ENCODE measurements around the gene SKIC2.
"Not testable (repeated sequence)": the region's sequence is repeated elsewhere in the genome, so short reads cannot be mapped to it uniquely, and the experiment has no call there.

The SKIC2 gene

DNA sequence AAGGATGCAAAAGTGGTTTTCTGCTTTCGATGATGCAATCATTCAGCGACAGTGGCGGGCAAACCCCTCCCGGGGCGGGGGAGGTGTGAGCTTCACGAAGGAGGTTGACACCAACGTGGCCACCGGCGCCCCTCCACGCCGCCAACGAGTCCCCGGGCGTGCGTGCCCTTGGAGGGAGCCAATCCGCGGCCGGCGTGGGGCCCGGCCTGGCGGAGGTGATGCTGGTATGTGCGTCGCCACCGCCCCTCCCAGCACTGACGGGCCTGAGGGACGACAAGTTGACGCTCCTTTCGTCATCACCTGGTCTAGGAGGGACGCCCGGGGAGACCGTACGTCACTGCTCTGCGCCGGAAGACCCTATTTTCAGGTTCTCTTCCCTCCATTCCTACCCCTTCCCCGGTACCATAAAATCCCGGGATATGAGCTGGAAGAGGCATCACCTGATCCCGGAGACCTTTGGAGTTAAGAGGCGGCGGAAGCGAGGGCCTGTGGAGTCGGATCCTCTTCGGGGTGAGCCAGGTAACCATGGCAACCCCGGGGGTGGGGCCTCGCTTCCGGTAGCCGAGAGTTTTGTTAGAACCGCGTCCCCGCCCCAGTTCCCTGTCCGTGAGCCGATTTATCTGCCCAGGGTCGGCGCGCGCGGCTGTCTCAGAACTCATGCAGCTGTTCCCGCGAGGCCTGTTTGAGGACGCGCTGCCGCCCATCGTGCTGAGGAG, 13.2 kb downstream of the SKIC2 start, which contains the start of gene DXO:
Gene DXO (minus strand): TSS at position 146 of the 716 bp plus-strand sequence. CDS start 463 bp downstream, outside the sequence.
- Histone ChIP-seq H3K56ac (ENCODE audit: low read length) (peak within 1 kb of the TSS; percentile 73), H3K4me2 (ENCODE audit: low read length) (peak within 1 kb of the TSS; percentile 88), H3K4ac (ENCODE audit: low read depth, low read length) (no peak within 1 kb of the TSS), H2BK120ac (ENCODE audit: low read depth, low read length) (no peak within 1 kb of the TSS), H4K5ac (ENCODE audit: low read length) (peak within 1 kb of the TSS; percentile 73), H3K27me3 (ENCODE audit: insufficient read depth, low read length, poor library complexity) (no peaks in the 10 kb centered on the region), H3K18ac (ENCODE audit: low read length) (no peak within 1 kb of the TSS), H3K9ac (ENCODE audit: low read length) (peak within 1 kb of the TSS; percentile 81), H4K8ac (ENCODE audit: low read depth, low read length) (no peak within 1 kb of the TSS), H3K27ac (ENCODE audit: low read depth, low read length) (peak within 1 kb of the TSS; percentile 72), H3K4me3 (ENCODE audit: low read length) (peak within 1 kb of the TSS; percentile 36), H2BK15ac (replicated peaks; ENCODE audit: low read depth) (no peak within 1 kb of the TSS), H3K23ac (ENCODE audit: low read length) (no peak within 1 kb of the TSS), H3K36me3 (ENCODE audit: control insufficient read depth, insufficient read depth, low read length) (peaks cover 7% of the 10 kb centered on the region), H3K79me2 (ENCODE audit: control insufficient read depth, insufficient read depth, low read length) (peaks cover 3% of the 10 kb centered on the region), H3K4me1 (ENCODE audit: control insufficient read depth, low read depth, low read length) (peaks cover 3% of the 10 kb centered on the region), H2BK5ac (ENCODE audit: low read length) (peak within 1 kb of the TSS; percentile 22), H3K79me1 (ENCODE audit: low read length) (peaks cover 5% of the 10 kb centered on the region), H2AK5ac (ENCODE audit: low read length) (peak within 1 kb of the TSS; percentile 1)
- no CpG with 5 or more reads among the region's 62 CpGs for WGBS (ENCODE audit: extremely low coverage, insufficient coverage, low lambda C conversion rate)
- DNase-seq = peak; percentile 99

DNA sequence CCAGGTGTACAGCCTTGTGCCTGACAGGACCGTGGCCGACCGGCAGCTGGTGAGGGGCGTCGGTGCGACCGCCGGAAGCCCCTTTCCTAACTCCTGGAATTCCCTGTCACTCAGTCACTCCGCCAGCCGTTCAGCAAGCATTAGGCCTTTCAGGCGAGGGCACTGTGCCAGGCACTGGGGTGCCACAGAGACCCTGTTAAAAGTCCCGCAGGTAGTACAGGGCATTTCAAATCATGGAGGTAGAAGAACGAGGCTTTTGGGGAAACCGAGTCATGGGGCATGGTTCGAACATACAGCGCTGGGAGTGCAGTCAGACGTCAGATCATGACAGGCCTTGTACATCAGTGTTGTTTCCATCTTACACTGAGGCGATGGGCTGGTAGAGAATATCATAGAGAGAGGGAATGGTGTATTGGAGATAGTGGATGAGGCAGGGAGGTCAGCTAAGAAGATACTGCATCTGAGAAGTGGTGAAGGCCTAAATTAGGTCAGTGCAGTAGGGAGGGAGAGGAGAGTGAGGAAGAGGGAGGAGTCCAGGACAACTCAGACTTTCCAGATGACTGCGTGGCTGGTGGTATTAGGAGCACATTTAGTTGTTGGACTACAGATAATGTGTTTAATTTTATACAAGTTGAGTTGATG, 13.9 kb downstream of the SKIC2 start:
- peaks cover 5% of the 10 kb centered on the region for H3K79me1 ChIP-seq (ENCODE audit: low read length)
- no peak overlapping the region for H2BK15ac ChIP-seq (replicated peaks; ENCODE audit: low read depth)
- WGBS (ENCODE audit: extremely low coverage, insufficient coverage, low lambda C conversion rate) = no CpG with 5 or more reads among the region's 19 CpGs
- no peak overlapping the region for H2AK5ac ChIP-seq (ENCODE audit: low read length)
- H4K8ac ChIP-seq (ENCODE audit: low read depth, low read length) = no peak overlapping the region
- no peak overlapping the region for H4K5ac ChIP-seq (ENCODE audit: low read length)
- no peak overlapping the region for H2BK5ac ChIP-seq (ENCODE audit: low read length)
- no peak overlapping the region for H2BK120ac ChIP-seq (ENCODE audit: low read depth, low read length)
- H3K36me3 ChIP-seq (ENCODE audit: control insufficient read depth, insufficient read depth, low read length) = peaks cover 4% of the 10 kb centered on the region
- H3K9ac ChIP-seq (ENCODE audit: low read length) = peak overlapping the region; percentile 81
- H3K4me1 ChIP-seq (ENCODE audit: control insufficient read depth, low read depth, low read length) = peaks cover 3% of the 10 kb centered on the region
- peak overlapping the region; percentile 72 for H3K27ac ChIP-seq (ENCODE audit: low read depth, low read length)
- H3K18ac ChIP-seq (ENCODE audit: low read length) = no peak overlapping the region
- no peaks in the 10 kb centered on the region for H3K27me3 ChIP-seq (ENCODE audit: insufficient read depth, low read length, poor library complexity)
- peak overlapping the region; percentile 36 for H3K4me3 ChIP-seq (ENCODE audit: low read length)
- H3K4ac ChIP-seq (ENCODE audit: low read depth, low read length) = no peak overlapping the region
- peak overlapping the region; percentile 88 for H3K4me2 ChIP-seq (ENCODE audit: low read length)
- H3K56ac ChIP-seq (ENCODE audit: low read length) = peak overlapping the region; percentile 73
- peaks cover 3% of the 10 kb centered on the region for H3K79me2 ChIP-seq (ENCODE audit: control insufficient read depth, insufficient read depth, low read length)
- peak; percentile 11 for DNase-seq
- H3K23ac ChIP-seq (ENCODE audit: low read length) = no peak overlapping the region

DNA sequence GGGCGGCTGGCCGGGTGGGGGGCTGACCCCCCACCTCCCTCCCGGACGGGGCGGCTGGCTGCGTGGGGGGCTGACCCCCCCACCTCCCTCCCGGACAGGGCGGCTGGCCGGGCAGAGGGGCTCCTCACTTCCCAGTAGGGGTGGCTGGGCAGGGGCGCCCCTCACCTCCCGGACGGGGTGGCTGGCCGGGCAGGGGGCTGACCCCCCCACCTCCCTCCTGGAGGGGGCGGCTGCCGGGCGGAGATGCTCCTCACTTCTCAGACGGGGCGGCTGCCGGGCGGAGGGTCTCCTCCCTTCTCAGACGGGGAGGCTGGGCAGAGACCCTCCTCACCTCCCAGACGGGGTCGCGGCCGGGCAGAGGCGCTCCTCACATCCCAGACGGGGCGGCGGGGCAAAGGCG, 17.1 kb downstream of the SKIC2 start:
- H4K5ac ChIP-seq (ENCODE audit: low read length); H3K4ac ChIP-seq (ENCODE audit: low read depth, low read length); H4K8ac ChIP-seq (ENCODE audit: low read depth, low read length); H3K18ac ChIP-seq (ENCODE audit: low read length); H3K79me1 ChIP-seq (ENCODE audit: low read length); H3K27ac ChIP-seq (ENCODE audit: low read depth, low read length); H2BK120ac ChIP-seq (ENCODE audit: low read depth, low read length); DNase-seq; H3K27me3 ChIP-seq (ENCODE audit: insufficient read depth, low read length, poor library complexity); H2AK5ac ChIP-seq (ENCODE audit: low read length); H2BK5ac ChIP-seq (ENCODE audit: low read length); H3K4me2 ChIP-seq (ENCODE audit: low read length); H3K4me3 ChIP-seq (ENCODE audit: low read length); H3K9ac ChIP-seq (ENCODE audit: low read length); H3K56ac ChIP-seq (ENCODE audit: low read length); H3K4me1 ChIP-seq (ENCODE audit: control insufficient read depth, low read depth, low read length); H3K79me2 ChIP-seq (ENCODE audit: control insufficient read depth, insufficient read depth, low read length); H3K36me3 ChIP-seq (ENCODE audit: control insufficient read depth, insufficient read depth, low read length); H3K23ac ChIP-seq (ENCODE audit: low read length); H2BK15ac ChIP-seq (replicated peaks; ENCODE audit: low read depth): not testable (repeated sequence)
- WGBS (ENCODE audit: extremely low coverage, insufficient coverage, low lambda C conversion rate) = no CpG with 5 or more reads among the region's 30 CpGs

DNA sequence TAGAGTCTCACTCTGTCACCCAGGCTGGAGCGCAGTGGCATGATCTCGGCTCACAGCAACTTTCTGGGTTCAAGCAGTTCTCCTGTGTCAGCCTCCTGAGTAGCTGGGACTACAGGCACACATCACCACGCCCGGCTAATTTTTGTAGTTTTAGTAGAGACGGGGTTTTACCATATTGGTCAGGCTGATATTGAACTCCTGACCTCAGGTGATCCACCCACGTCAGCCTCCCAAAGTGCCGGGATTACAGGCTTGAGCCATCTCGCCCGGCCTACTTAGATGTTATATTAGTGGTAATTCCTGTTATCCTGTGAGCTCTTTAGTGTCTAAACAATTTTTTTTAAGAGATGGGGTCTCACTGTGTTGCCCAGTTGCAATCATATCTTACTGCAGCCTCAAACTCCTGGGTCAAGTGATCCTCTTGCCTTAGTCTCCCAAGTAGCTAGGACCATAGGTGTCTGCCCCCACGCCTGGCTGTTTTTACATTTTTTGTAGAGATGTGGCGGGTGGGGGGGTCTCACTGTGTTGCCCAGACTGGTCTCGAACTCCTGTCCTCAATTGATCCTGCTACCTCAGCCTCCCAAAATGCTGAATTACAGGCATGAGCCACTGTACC, 18.9 kb downstream of the SKIC2 start:
- WGBS (ENCODE audit: extremely low coverage, insufficient coverage, low lambda C conversion rate) = no CpG with 5 or more reads among the region's 12 CpGs
- H3K27ac ChIP-seq (ENCODE audit: low read depth, low read length) = no peak overlapping the region
- no peak for DNase-seq

DNA sequence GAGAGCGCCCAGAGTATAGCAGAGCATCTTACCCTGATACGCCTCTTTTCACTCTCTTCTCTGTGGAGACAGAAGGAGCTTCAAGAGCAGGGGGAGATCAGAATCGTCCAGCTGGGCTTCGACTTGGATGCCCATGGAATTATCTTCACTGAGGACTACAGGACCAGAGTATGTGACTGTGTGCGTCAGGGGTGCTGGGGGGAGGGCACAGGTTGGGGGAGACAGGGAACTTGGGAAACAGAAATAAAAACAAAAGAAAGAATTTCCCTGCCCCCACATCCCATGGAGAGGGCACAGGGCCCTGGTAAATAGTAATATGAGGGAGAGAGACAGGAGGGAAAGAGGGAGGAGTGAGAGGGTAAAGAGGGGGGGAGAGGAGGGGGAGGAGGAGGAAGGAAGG, 19.9 kb downstream of the SKIC2 start:
- Histone ChIP-seq H3K4me2 (ENCODE audit: low read length) (no peak overlapping the region), H2AK5ac (ENCODE audit: low read length) (no peak overlapping the region), H3K27me3 (ENCODE audit: insufficient read depth, low read length, poor library complexity) (no peaks in the 10 kb centered on the region), H3K79me1 (ENCODE audit: low read length) (no peaks in the 10 kb centered on the region), H3K27ac (ENCODE audit: low read depth, low read length) (no peak overlapping the region), H2BK5ac (ENCODE audit: low read length) (no peak overlapping the region), H3K4me1 (ENCODE audit: control insufficient read depth, low read depth, low read length) (no peaks in the 10 kb centered on the region), H4K5ac (ENCODE audit: low read length) (no peak overlapping the region), H2BK120ac (ENCODE audit: low read depth, low read length) (no peak overlapping the region), H3K36me3 (ENCODE audit: control insufficient read depth, insufficient read depth, low read length) (no peaks in the 10 kb centered on the region), H3K18ac (ENCODE audit: low read length) (no peak overlapping the region), H3K56ac (ENCODE audit: low read length) (no peak overlapping the region), H3K4ac (ENCODE audit: low read depth, low read length) (no peak overlapping the region), H3K9ac (ENCODE audit: low read length) (no peak overlapping the region), H3K23ac (ENCODE audit: low read length) (no peak overlapping the region), H4K8ac (ENCODE audit: low read depth, low read length) (no peak overlapping the region), H3K79me2 (ENCODE audit: control insufficient read depth, insufficient read depth, low read length) (no peaks in the 10 kb centered on the region), H2BK15ac (replicated peaks; ENCODE audit: low read depth) (no peak overlapping the region), H3K4me3 (ENCODE audit: low read length) (no peak overlapping the region)
- DNase-seq = no peak
- no CpG with 5 or more reads among the region's 5 CpGs for WGBS (ENCODE audit: extremely low coverage, insufficient coverage, low lambda C conversion rate)

More for the DNA sequence above, 18.9 kb downstream of the SKIC2 start:
- Histone ChIP-seq H2BK5ac (ENCODE audit: low read length) (no peak overlapping the region), H4K8ac (ENCODE audit: low read depth, low read length) (no peak overlapping the region), H2AK5ac (ENCODE audit: low read length) (no peak overlapping the region), H2BK120ac (ENCODE audit: low read depth, low read length) (no peak overlapping the region), H3K79me1 (ENCODE audit: low read length) (peaks cover 4% of the 10 kb centered on the region), H3K23ac (ENCODE audit: low read length) (no peak overlapping the region), H3K9ac (ENCODE audit: low read length) (no peak overlapping the region), H3K4me1 (ENCODE audit: control insufficient read depth, low read depth, low read length) (peaks cover 2% of the 10 kb centered on the region), H2BK15ac (replicated peaks; ENCODE audit: low read depth) (no peak overlapping the region), H3K4me2 (ENCODE audit: low read length) (no peak overlapping the region), H3K4ac (ENCODE audit: low read depth, low read length) (no peak overlapping the region), H3K18ac (ENCODE audit: low read length) (no peak overlapping the region), H3K27me3 (ENCODE audit: insufficient read depth, low read length, poor library complexity) (no peaks in the 10 kb centered on the region), H4K5ac (ENCODE audit: low read length) (no peak overlapping the region), H3K56ac (ENCODE audit: low read length) (no peak overlapping the region), H3K79me2 (ENCODE audit: control insufficient read depth, insufficient read depth, low read length) (peaks cover 2% of the 10 kb centered on the region), H3K36me3 (ENCODE audit: control insufficient read depth, insufficient read depth, low read length) (no peaks in the 10 kb centered on the region), H3K4me3 (ENCODE audit: low read length) (no peak overlapping the region)
